Astrocyte (in vitro differentiated cells and primary cell): ENCODE data around the gene DCDC1. TPM values are rescaled to one million over a fixed set of nuclear protein-coding genes. Genes with fewer than 3 reads are reported as not detected.

Source experiments
- DNase-seq: peaks from one replicate; pipeline ENCODE4 v3.0.0-alpha.2; 2010; ENCODE audit warnings: low read depth
- FAIRE-seq: peaks from 2 replicates; lab custom pipeline; 2011; peaks lifted over from hg19 to GRCh38; lab: Jason Lieb, UNC
- H2AFZ ChIP-seq: 2 replicates; pipeline ENCODE4 v1.6.0; 2012; ENCODE audit warnings: low read depth, low read length, inconsistent platforms
- H3K27ac ChIP-seq: 2 replicates; pipeline ENCODE4 v1.5.1; 2011; ENCODE audit warnings: low read depth, low read length, inconsistent platforms
- H3K27me3 ChIP-seq: 2 replicates; pipeline ENCODE4 v1.6.0; 2011; ENCODE audit warnings: low read length, inconsistent platforms; ENCODE audit not compliant: insufficient read depth
- H3K36me3 ChIP-seq: 2 replicates; pipeline ENCODE4 v1.5.1; 2011; ENCODE audit warnings: low read length, inconsistent platforms; ENCODE audit not compliant: insufficient read depth
- H3K4me1 ChIP-seq: 2 replicates; pipeline ENCODE4 v1.5.1; 2011; ENCODE audit warnings: low read length, inconsistent platforms; ENCODE audit not compliant: insufficient read depth
- H3K4me2 ChIP-seq: 2 replicates; pipeline ENCODE4 v1.6.0; 2012; ENCODE audit warnings: low read length, inconsistent platforms
- H3K4me3 ChIP-seq: 2 replicates; pipeline ENCODE4 v1.5.1; 2011; ENCODE audit warnings: low read depth, mild to moderate bottlenecking, low read length, inconsistent platforms; ENCODE audit not compliant: insufficient read depth
- H3K79me2 ChIP-seq: 2 replicates; pipeline ENCODE4 v1.6.0; 2012; ENCODE audit warnings: mild to moderate bottlenecking, low read length, inconsistent platforms; ENCODE audit not compliant: insufficient read depth
- H3K9ac ChIP-seq: 2 replicates; pipeline ENCODE4 v1.6.0; 2012; ENCODE audit warnings: mild to moderate bottlenecking, low read length, inconsistent platforms
- H3K9me3 ChIP-seq: 2 replicates; pipeline ENCODE4 v1.5.1; 2012; ENCODE audit warnings: low read depth, mild to moderate bottlenecking, low read length, inconsistent platforms; ENCODE audit not compliant: insufficient read depth
- H4K20me1 ChIP-seq: 2 replicates; pipeline ENCODE4 v1.6.0; 2012; ENCODE audit warnings: low read length, inconsistent platforms; ENCODE audit not compliant: insufficient read depth
- H3K27ac Mint-ChIP-seq: one replicate; pipeline ENCODE4 v1.8.0; 2021; ENCODE audit warnings: mild to moderate bottlenecking, mixed read lengths; ENCODE audit not compliant: unreplicated experiment
- H3K27me3 Mint-ChIP-seq: one replicate; pipeline ENCODE4 v1.8.0; 2021; ENCODE audit warnings: low read depth, mixed read lengths; ENCODE audit not compliant: unreplicated experiment
- H3K36me3 Mint-ChIP-seq: one replicate; pipeline ENCODE4 v1.8.0; 2021; ENCODE audit warnings: low read depth, mixed read lengths; ENCODE audit not compliant: unreplicated experiment
- H3K4me1 Mint-ChIP-seq: one replicate; pipeline ENCODE4 v1.8.0; 2021; ENCODE audit warnings: low read depth, mixed read lengths; ENCODE audit not compliant: unreplicated experiment
- H3K4me3 Mint-ChIP-seq: one replicate; pipeline ENCODE4 v1.8.0; 2021; ENCODE audit warnings: mild to moderate bottlenecking, moderate library complexity, mixed read lengths; ENCODE audit not compliant: unreplicated experiment
- H3K9me3 Mint-ChIP-seq: one replicate; pipeline ENCODE4 v1.8.0; 2021; ENCODE audit warnings: mild to moderate bottlenecking, mixed read lengths; ENCODE audit not compliant: unreplicated experiment
- EZH2 ChIP-seq: IDR thresholded peaks from 2 replicates; pipeline ENCODE4 v1.6.1; 2012; ENCODE audit warnings: mild to moderate bottlenecking, low read length, inconsistent platforms; ENCODE audit not compliant: insufficient read depth
- total RNA-seq: library from RNA; stranded (reverse); gene quantifications from 2 replicates; pipeline ENCODE4 v1.2.1, GENCODE V29; 2021
- TF ChIP-seq, protein P1 (sequence below): IDR thresholded peaks from 2 replicates; pipeline ENCODE4 v1.5.1; 2011; ENCODE audit warnings: low read depth, mild to moderate bottlenecking, inconsistent platforms, low read length, moderate library complexity; ENCODE audit not compliant: insufficient read depth

DCDC1 gene
- total RNA-seq, 1 donor from 2014 or later = 1.4 TPM

- Histone ChIP-seq H3K4me1 (no peaks in the 10 kb centered on the region), H3K36me3 (peaks cover 3% of the 10 kb centered on the region), H3K4me2 (no peak overlapping the region), H3K4me3 (no peak overlapping the region), H3K79me2 (no peaks in the 10 kb centered on the region), H3K9me3 (no peaks in the 10 kb centered on the region), H3K27ac (no peak overlapping the region), H2AFZ (no peak overlapping the region), H3K27me3 (no peaks in the 10 kb centered on the region), H4K20me1 (peaks cover 3% of the 10 kb centered on the region), H3K9ac (no peak overlapping the region)
- H3K36me3 Mint-ChIP-seq = peaks cover 2% of the 10 kb centered on the region
- no peaks in the 10 kb centered on the region for H3K4me1 Mint-ChIP-seq
- FAIRE-seq = no peak
- H3K27me3 Mint-ChIP-seq = no peaks in the 10 kb centered on the region
- no peak overlapping the region for H3K4me3 Mint-ChIP-seq
- peaks cover 4% of the 10 kb centered on the region for H3K9me3 Mint-ChIP-seq
- TF ChIP-seq, protein P1, sequence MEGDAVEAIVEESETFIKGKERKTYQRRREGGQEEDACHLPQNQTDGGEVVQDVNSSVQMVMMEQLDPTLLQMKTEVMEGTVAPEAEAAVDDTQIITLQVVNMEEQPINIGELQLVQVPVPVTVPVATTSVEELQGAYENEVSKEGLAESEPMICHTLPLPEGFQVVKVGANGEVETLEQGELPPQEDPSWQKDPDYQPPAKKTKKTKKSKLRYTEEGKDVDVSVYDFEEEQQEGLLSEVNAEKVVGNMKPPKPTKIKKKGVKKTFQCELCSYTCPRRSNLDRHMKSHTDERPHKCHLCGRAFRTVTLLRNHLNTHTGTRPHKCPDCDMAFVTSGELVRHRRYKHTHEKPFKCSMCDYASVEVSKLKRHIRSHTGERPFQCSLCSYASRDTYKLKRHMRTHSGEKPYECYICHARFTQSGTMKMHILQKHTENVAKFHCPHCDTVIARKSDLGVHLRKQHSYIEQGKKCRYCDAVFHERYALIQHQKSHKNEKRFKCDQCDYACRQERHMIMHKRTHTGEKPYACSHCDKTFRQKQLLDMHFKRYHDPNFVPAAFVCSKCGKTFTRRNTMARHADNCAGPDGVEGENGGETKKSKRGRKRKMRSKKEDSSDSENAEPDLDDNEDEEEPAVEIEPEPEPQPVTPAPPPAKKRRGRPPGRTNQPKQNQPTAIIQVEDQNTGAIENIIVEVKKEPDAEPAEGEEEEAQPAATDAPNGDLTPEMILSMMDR = no peak
- no peak for TF ChIP-seq EZH2
- DNase-seq = no peak
- peak overlapping the region; percentile 69 for H3K27ac Mint-ChIP-seq
These were observed 35.1 kb upstream of the DCDC1 start for GRCh38 chr11:31404614-31405013.

DNA sequence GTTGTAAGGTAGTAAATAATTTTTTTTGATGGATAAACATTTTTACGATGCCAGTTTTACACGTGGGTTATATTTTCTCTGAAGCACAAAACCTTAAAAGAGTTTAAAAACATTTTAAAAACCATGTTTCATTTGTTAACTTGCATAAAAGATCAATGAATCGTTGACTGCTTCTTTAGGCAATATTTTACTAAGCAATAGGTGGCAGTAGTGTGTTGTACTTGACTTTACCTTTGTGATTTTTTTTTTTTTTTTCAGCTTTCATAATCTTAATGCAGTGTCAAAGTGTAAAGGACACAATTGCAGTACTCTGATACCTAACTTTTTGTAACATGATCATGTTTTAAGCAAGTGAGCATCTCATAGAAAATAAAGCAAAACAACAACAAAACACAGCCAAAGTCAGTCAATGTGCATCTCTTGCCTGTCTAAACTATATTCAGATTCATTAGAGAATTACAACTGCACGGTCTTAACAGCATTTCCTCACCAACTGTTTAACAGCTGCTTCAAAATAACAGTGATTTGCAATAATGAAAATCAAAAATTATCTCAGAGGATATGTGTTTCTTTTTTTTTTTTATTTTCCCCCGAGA, 27.8 kb upstream of the DCDC1 start:
- H4K20me1 ChIP-seq = peaks cover 22% of the 10 kb centered on the region
- peak; percentile 9 for FAIRE-seq
- H3K27me3 Mint-ChIP-seq = no peaks in the 10 kb centered on the region
- no peak overlapping the region for H3K27ac Mint-ChIP-seq
- H3K4me1 Mint-ChIP-seq = no peaks in the 10 kb centered on the region
- peaks cover 5% of the 10 kb centered on the region for H3K79me2 ChIP-seq
- H3K4me1 ChIP-seq = no peaks in the 10 kb centered on the region
- no peak overlapping the region for H3K4me3 ChIP-seq
- DNase-seq = no peak
- no peak overlapping the region for H3K27ac ChIP-seq
- no peaks in the 10 kb centered on the region for H3K9me3 ChIP-seq
- H3K36me3 ChIP-seq = peaks cover 3% of the 10 kb centered on the region
- H3K36me3 Mint-ChIP-seq = peaks cover 7% of the 10 kb centered on the region
- H3K27me3 ChIP-seq = no peaks in the 10 kb centered on the region
- H2AFZ ChIP-seq = no peak overlapping the region
- no peak overlapping the region for H3K9ac ChIP-seq
- no peak overlapping the region for H3K4me2 ChIP-seq
- no peak for TF ChIP-seq EZH2
- TF ChIP-seq, protein P1 = peak; percentile 77
- peaks cover 4% of the 10 kb centered on the region for H3K9me3 Mint-ChIP-seq
- no peak overlapping the region for H3K4me3 Mint-ChIP-seq

- H3K27me3 Mint-ChIP-seq = no peaks in the 10 kb centered on the region
- no peak for TF ChIP-seq EZH2
- TF ChIP-seq, protein P1 = no peak
- Histone ChIP-seq H3K4me1 (no peaks in the 10 kb centered on the region), H3K4me2 (no peak overlapping the region), H3K36me3 (no peaks in the 10 kb centered on the region), H4K20me1 (peaks cover 14% of the 10 kb centered on the region), H3K27me3 (no peaks in the 10 kb centered on the region), H3K9me3 (no peaks in the 10 kb centered on the region), H3K27ac (no peak overlapping the region), H3K79me2 (peaks cover 6% of the 10 kb centered on the region), H2AFZ (no peak overlapping the region), H3K4me3 (no peak overlapping the region), H3K9ac (no peak overlapping the region)
- peaks cover 2% of the 10 kb centered on the region for H3K4me1 Mint-ChIP-seq
- FAIRE-seq (no peak), DNase-seq (peak; percentile 2)
- H3K4me3 Mint-ChIP-seq = no peak overlapping the region
- H3K9me3 Mint-ChIP-seq = no peaks in the 10 kb centered on the region
- no peak overlapping the region for H3K27ac Mint-ChIP-seq
- peaks cover 7% of the 10 kb centered on the region for H3K36me3 Mint-ChIP-seq
These were observed 17.8 kb upstream of the DCDC1 start for GRCh38 chr11:31387379-31387778.
